ENCODE measurements around the gene ASPRV1.

GRCh38 chr2:69916106-69916505 is 45.3 kb downstream of the ASPRV1 start:
- TF ChIP-seq CTCF (IDR thresholded peaks at IDR 0.05): no peak
- no peak for TF ChIP-seq POLR2A (IDR thresholded peaks at IDR 0.05)
- no peak for TF ChIP-seq EP300 (IDR thresholded peaks at IDR 0.05)
